ENCODE results near the gene NRGN. TPM values are rescaled to one million over a fixed set of nuclear protein-coding genes. Genes with fewer than 3 reads are reported as not detected.

NRGN gene
- total RNA-seq, 1 experiment from 2014 or later: 5.8 TPM

DNA sequence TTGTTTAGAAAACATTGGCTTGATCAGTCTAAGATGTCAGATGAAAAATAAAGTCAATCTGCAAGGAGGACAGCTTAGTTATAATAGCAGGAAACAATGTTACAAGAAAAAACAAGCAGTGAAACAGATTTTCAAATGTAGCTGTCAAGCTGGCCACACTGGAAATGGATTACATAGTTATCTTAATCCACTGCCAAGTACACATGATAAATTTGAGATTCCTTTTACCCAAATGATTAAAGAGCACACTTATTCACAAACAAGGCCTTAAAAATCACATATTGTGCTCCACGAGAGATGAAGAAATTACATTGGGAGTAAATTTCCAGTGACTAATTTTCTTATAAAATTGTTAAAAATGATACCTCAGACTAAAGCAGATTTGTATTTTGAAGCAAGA is 39.8 kb downstream of the NRGN start:
- Mint-ChIP-seq H3K9me3 (ENCODE audit: low read depth, unreplicated experiment) (no peaks in the 10 kb centered on the region), H3K27me3 (ENCODE audit: unreplicated experiment) (no peaks in the 10 kb centered on the region), H3K27ac (ENCODE audit: unreplicated experiment) (no peak overlapping the region), H3K36me3 (ENCODE audit: insufficient read depth, unreplicated experiment) (no peaks in the 10 kb centered on the region), H3K4me1 (ENCODE audit: low read depth, unreplicated experiment) (peaks cover 7% of the 10 kb centered on the region), H3K4me3 (ENCODE audit: low read depth, unreplicated experiment) (no peak overlapping the region)
- CTCF ChIA-PET: no interaction called here
- DNase-seq: no peak
- no TSS peak for BruUV-seq (replicated peaks)
- intact Hi-C loops (cut with micrococcal nuclease; ENCODE audit: unreplicated experiment): no loop called here
- TF ChIP-seq, protein P1, sequence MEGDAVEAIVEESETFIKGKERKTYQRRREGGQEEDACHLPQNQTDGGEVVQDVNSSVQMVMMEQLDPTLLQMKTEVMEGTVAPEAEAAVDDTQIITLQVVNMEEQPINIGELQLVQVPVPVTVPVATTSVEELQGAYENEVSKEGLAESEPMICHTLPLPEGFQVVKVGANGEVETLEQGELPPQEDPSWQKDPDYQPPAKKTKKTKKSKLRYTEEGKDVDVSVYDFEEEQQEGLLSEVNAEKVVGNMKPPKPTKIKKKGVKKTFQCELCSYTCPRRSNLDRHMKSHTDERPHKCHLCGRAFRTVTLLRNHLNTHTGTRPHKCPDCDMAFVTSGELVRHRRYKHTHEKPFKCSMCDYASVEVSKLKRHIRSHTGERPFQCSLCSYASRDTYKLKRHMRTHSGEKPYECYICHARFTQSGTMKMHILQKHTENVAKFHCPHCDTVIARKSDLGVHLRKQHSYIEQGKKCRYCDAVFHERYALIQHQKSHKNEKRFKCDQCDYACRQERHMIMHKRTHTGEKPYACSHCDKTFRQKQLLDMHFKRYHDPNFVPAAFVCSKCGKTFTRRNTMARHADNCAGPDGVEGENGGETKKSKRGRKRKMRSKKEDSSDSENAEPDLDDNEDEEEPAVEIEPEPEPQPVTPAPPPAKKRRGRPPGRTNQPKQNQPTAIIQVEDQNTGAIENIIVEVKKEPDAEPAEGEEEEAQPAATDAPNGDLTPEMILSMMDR (IDR thresholded peaks at IDR 0.05; ENCODE audit: unreplicated experiment): no peak

DNA sequence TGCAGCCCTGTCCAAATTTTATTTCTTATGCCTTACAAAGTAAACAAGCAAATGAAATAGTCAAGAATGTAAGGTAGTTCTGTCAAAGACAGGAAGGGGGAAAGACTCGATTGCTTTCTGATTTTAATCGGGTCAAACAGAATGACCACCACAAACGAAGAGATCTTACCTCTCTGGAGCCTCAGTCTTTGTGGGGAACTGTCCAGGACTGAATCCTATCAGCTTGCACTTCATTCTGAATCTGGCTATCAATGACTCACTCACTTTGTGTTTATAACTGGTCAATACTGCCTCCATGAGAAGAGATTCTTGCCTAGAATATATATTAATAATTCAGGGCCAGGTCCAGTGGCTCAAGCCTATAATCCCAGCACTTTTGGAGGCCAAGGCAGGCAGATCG is 43.3 kb downstream of the NRGN start:
- Mint-ChIP-seq H3K4me1 (ENCODE audit: low read depth, unreplicated experiment) (peaks cover 7% of the 10 kb centered on the region), H3K27me3 (ENCODE audit: unreplicated experiment) (no peaks in the 10 kb centered on the region), H3K36me3 (ENCODE audit: insufficient read depth, unreplicated experiment) (no peaks in the 10 kb centered on the region), H3K4me3 (ENCODE audit: low read depth, unreplicated experiment) (no peak overlapping the region), H3K9me3 (ENCODE audit: low read depth, unreplicated experiment) (no peaks in the 10 kb centered on the region), H3K27ac (ENCODE audit: unreplicated experiment) (no peak overlapping the region)
- CTCF ChIA-PET: interaction anchor here (0.5 kb wide), 1 partner anchor 43 kb away, joined by 4 read pairs; no protein-coding TSS in a partner anchor
- intact Hi-C loops (cut with micrococcal nuclease; ENCODE audit: unreplicated experiment): no loop called here
- TF ChIP-seq, protein P1 (IDR thresholded peaks at IDR 0.05; ENCODE audit: unreplicated experiment): no peak
- DNase-seq: no peak
- no TSS peak for BruUV-seq (replicated peaks)

DNA sequence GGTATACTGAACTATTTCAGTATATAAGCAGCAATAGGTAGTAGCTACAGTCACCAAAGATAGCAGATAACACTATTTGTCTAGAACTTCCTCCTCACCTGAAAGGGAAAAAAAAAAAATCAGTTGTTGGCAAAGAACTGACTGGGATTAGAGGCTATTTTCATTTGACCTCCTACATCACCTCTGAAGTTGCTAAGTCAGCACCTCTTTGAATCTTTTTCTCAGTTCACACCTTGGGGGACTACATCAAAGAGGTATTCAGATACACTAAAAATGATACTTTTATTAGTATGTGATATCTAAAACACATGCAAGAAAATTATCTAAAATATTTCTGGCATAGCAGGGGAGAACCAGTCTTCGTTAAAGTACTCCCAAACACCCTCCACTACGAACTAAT is 44.3 kb downstream of the NRGN start:
- no TSS peak for BruUV-seq (replicated peaks)
- CTCF ChIA-PET: interaction anchor here (0.5 kb wide), 1 partner anchor 18 kb away, joined by 3 read pairs; no protein-coding TSS in a partner anchor
- TF ChIP-seq, protein P1 (IDR thresholded peaks at IDR 0.05; ENCODE audit: unreplicated experiment): no peak
- DNase-seq: no peak
- no peak overlapping the region for H3K4me3 Mint-ChIP-seq (ENCODE audit: low read depth, unreplicated experiment)
- H3K27me3 Mint-ChIP-seq (ENCODE audit: unreplicated experiment): no peaks in the 10 kb centered on the region
- H3K36me3 Mint-ChIP-seq (ENCODE audit: insufficient read depth, unreplicated experiment): no peaks in the 10 kb centered on the region
- H3K27ac Mint-ChIP-seq (ENCODE audit: unreplicated experiment): no peak overlapping the region
- H3K4me1 Mint-ChIP-seq (ENCODE audit: low read depth, unreplicated experiment): no peaks in the 10 kb centered on the region
- H3K9me3 Mint-ChIP-seq (ENCODE audit: low read depth, unreplicated experiment): no peaks in the 10 kb centered on the region
- intact Hi-C loops (cut with micrococcal nuclease; ENCODE audit: unreplicated experiment): no loop called here

DNA sequence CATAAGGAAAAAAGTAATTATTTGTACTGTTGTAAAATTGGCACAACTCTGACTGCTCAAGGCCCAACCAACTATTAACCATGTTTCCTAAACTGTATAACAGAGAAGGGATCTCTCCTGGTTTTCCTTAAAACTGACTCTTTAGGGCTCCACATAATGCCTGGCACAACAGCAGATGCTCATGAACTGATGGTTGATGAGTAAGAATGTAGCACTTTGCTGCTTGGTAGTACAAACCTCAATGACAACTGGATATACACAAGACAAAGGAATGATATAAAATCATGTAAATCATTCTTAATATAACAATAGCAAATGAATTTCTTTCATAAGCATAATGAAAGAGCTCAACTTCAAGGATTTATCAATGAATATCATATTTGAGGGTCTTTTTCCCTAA is 48.8 kb downstream of the NRGN start:
- no peaks in the 10 kb centered on the region for H3K27me3 Mint-ChIP-seq (ENCODE audit: unreplicated experiment)
- CTCF ChIA-PET: no interaction called here
- no peaks in the 10 kb centered on the region for H3K36me3 Mint-ChIP-seq (ENCODE audit: insufficient read depth, unreplicated experiment)
- no TSS peak for BruUV-seq (replicated peaks)
- H3K9me3 Mint-ChIP-seq (ENCODE audit: low read depth, unreplicated experiment): no peaks in the 10 kb centered on the region
- no peak overlapping the region for H3K4me3 Mint-ChIP-seq (ENCODE audit: low read depth, unreplicated experiment)
- H3K27ac Mint-ChIP-seq (ENCODE audit: unreplicated experiment): no peak overlapping the region
- TF ChIP-seq, protein P1 (IDR thresholded peaks at IDR 0.05; ENCODE audit: unreplicated experiment): no peak
- no peaks in the 10 kb centered on the region for H3K4me1 Mint-ChIP-seq (ENCODE audit: low read depth, unreplicated experiment)
- no peak for DNase-seq
- intact Hi-C loops (cut with micrococcal nuclease; ENCODE audit: unreplicated experiment): no loop called here

All from Calu3 (cell line).